Kidney (tissue), 14 donors: ENCODE measurements around the gene THADA. TPM values are rescaled to one million over a fixed set of nuclear protein-coding genes. Genes with fewer than 3 reads are reported as not detected.
A peak's percentile ranks its signal among the peaks of the same experiment; 100 is the strongest.

Experiments
- DNase-seq, 5 donors: peaks; one replicate each; pipeline ENCODE4 v3.0.0-alpha.2; 2013 to 2020
- FAIRE-seq: peaks from 2 replicates; lab custom pipeline; 2012; peaks lifted over from hg19 to GRCh38; lab: Jason Lieb, UNC
- H3K27ac ChIP-seq, 2 donors: one replicate each; pipeline ENCODE4 v1.7.0; 2013; ENCODE audit warnings: low read depth in 2 of 2, low read length in 2 of 2, inconsistent platforms in 1 of 2
- H3K27me3 ChIP-seq: one replicate; pipeline ENCODE4 v1.7.1; 2013; ENCODE audit warnings: low read length, inconsistent platforms; ENCODE audit not compliant: control insufficient read depth, insufficient read depth
- H3K36me3 ChIP-seq, 3 donors: one replicate each; pipeline versions ENCODE4 v1.7.0 to v1.7.1; 2013; ENCODE audit warnings: low read length in 3 of 3, control low read depth in 1 of 3, inconsistent platforms in 1 of 3; ENCODE audit not compliant: insufficient read depth in 3 of 3, control insufficient read depth in 2 of 3
- H3K4me1 ChIP-seq, 3 donors: one replicate each; pipeline versions ENCODE4 v1.7.0 to v1.7.1; 2013; ENCODE audit warnings: low read length in 3 of 3, inconsistent platforms in 1 of 3, low read depth in 1 of 3; ENCODE audit not compliant: control insufficient read depth in 2 of 3, insufficient read depth in 2 of 3
- H3K4me3 ChIP-seq, 3 donors: one replicate each; pipeline versions ENCODE4 v1.7.0 to v1.8.1; 2013; ENCODE audit warnings: low read length in 3 of 3, control low read depth in 1 of 3, inconsistent platforms in 1 of 3
- H3K9ac ChIP-seq, 3 donors: one replicate each; pipeline versions ENCODE4 v1.7.0 to v1.7.1; 2013; ENCODE audit warnings: low read length in 3 of 3, control low read depth in 1 of 3, inconsistent platforms in 1 of 3
- H3K9me3 ChIP-seq, 3 donors: one replicate each; pipeline versions ENCODE4 v1.7.0 to v1.7.1; 2013; ENCODE audit warnings: low read length in 3 of 3, control low read depth in 1 of 3, inconsistent platforms in 1 of 3; ENCODE audit not compliant: control insufficient read depth in 2 of 3, insufficient read depth in 1 of 3
- intact Hi-C: fragments of 100-400 bp; cut with DNase I; formaldehyde crosslinking; loops from one replicate; pipeline ENCODE4 v1.11.1; 2022
- polyA plus RNA-seq: library from polyadenylated mRNA; stranded (reverse); fragments of 350-450 nt; fragmentation: Illumina TruSeq; extraction: RNeasy Lipid Tissue Mini Kit (QIAGEN cat#74804); gene quantifications from one replicate; pipeline ENCODE4 v1.2.3, GENCODE V29; 2014; ENCODE audit warnings: low read depth, low replicate concordance; ENCODE audit not compliant: insufficient read depth
- total RNA-seq: library from RNA; stranded (reverse); fragmentation: NEBNext Ultra II Directional; extraction: Animal tissue kit (Norgen Biotek cat#: 25700); gene quantifications from one replicate; pipeline ENCODE4 v1.2.1, GENCODE V29; 2021
- TF ChIP-seq, protein P1 (sequence below): IDR thresholded peaks from 3 replicates; pipeline ENCODE4 v1.5.1; 2012; ENCODE audit warnings: mild to moderate bottlenecking, moderate library complexity, borderline replicate concordance; ENCODE audit not compliant: insufficient read depth; ENCODE audit errors: extremely low read depth
- donor health status: control.
- donor health status: control.
- donor health status: control.
- donor health status: control.
- donor health status: control.
- donor health status: DM: yes; HTN: yes; CAD: no.
- donor health status: Normal renal cell carcinoma (clear cell type).

Gene THADA
- total and polyA plus RNA-seq, 2 donors from 2014 or later: 21.4 to 45.1 TPM

- Histone ChIP-seq H3K4me1 (peaks cover 0 to 6% (median 0%) of the 10 kb centered on the region in 3 donors), H3K9me3 (no peaks in the 10 kb centered on the region), H3K36me3 (peaks cover 0 to 4% (median 0%) of the 10 kb centered on the region in 3 donors), H3K27ac (peak overlapping the region in 1 of 2 donors; percentile 49), H3K9ac (no peak overlapping the region), H3K27me3 (no peaks in the 10 kb centered on the region), H3K4me3 (no peak overlapping the region)
- no peak for FAIRE-seq
- TF ChIP-seq, protein P1, sequence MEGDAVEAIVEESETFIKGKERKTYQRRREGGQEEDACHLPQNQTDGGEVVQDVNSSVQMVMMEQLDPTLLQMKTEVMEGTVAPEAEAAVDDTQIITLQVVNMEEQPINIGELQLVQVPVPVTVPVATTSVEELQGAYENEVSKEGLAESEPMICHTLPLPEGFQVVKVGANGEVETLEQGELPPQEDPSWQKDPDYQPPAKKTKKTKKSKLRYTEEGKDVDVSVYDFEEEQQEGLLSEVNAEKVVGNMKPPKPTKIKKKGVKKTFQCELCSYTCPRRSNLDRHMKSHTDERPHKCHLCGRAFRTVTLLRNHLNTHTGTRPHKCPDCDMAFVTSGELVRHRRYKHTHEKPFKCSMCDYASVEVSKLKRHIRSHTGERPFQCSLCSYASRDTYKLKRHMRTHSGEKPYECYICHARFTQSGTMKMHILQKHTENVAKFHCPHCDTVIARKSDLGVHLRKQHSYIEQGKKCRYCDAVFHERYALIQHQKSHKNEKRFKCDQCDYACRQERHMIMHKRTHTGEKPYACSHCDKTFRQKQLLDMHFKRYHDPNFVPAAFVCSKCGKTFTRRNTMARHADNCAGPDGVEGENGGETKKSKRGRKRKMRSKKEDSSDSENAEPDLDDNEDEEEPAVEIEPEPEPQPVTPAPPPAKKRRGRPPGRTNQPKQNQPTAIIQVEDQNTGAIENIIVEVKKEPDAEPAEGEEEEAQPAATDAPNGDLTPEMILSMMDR: no peak
- no peak for DNase-seq
- intact Hi-C loops: no loop called here
Observed at GRCh38 chr2:43292851-43293743, 302.7 kb downstream of the THADA start.

- intact Hi-C loops: no loop called here
- FAIRE-seq: no peak
- peaks cover 0 to 4% (median 0%) of the 10 kb centered on the region in 3 donors for H3K36me3 ChIP-seq
- no peak for DNase-seq
- H3K9ac ChIP-seq: no peak overlapping the region
- TF ChIP-seq, protein P1: no peak
- H3K27ac ChIP-seq: no peak overlapping the region
- H3K4me3 ChIP-seq: no peak overlapping the region
- H3K9me3 ChIP-seq: no peaks in the 10 kb centered on the region
- H3K27me3 ChIP-seq: no peaks in the 10 kb centered on the region
- H3K4me1 ChIP-seq: peaks cover 0 to 6% (median 0%) of the 10 kb centered on the region in 3 donors
Observed at GRCh38 chr2:43292297-43292696, 303.5 kb downstream of the THADA start.

GRCh38 chr2:43289331-43289730 lies 306.5 kb downstream of the THADA start:
- no peaks in the 10 kb centered on the region for H3K9me3 ChIP-seq
- H3K36me3 ChIP-seq: peaks cover 0 to 24% (median 4%) of the 10 kb centered on the region in 3 donors
- H3K9ac ChIP-seq: no peak overlapping the region
- FAIRE-seq: no peak
- TF ChIP-seq, protein P1: no peak
- H3K4me1 ChIP-seq: peaks cover 0 to 6% (median 0%) of the 10 kb centered on the region in 3 donors
- H3K27ac ChIP-seq: no peak overlapping the region
- intact Hi-C loops: no loop called here
- no peak overlapping the region for H3K4me3 ChIP-seq
- no peaks in the 10 kb centered on the region for H3K27me3 ChIP-seq
- DNase-seq: no peak
